ENCODE results near the gene PDK3. TPM values are rescaled to one million over a fixed set of nuclear protein-coding genes. Genes with fewer than 3 reads are reported as not detected.

The PDK3 gene
- total RNA-seq, 4 donors from 2014 or later: 15.2 to 25.9 (median 24.0) TPM

DNA sequence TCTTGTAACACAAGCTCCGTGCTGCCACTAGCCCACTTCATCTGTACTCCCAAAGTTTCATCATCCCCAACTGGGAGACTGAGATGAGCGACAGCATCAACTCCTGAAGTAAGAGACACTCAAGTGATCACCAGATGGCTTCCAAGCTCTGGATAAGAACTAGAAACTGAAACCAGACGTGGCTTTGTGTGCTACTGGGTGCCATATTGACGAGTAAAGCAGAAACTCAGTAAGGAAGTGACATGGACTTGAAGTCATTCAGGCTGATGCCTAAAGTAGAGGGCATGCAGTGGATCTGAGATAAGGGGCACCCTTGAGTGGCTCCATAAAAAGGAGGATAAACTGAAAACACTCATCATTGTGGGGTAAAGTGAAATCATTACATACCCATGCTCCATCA is 109.7 kb downstream of the PDK3 start:
- intact Hi-C loops (cut with DNase I): no loop called here
- DNase-seq: no peak
- H3K4me3 ChIP-seq (replicated peaks in 1 of 3): no peak overlapping the region
- no peaks in the 10 kb centered on the region for H3K9me3 ChIP-seq
- 85 to 89% methylated on average over 3 to 4 of the region's 4 CpGs for WGBS, 2 donors
- no peaks in the 10 kb centered on the region for H3K27me3 ChIP-seq
- no peaks in the 10 kb centered on the region for H3K4me1 ChIP-seq
- no peak for TF ChIP-seq POLR2A (IDR thresholded peaks at IDR 0.05)
- TF ChIP-seq, protein P1, sequence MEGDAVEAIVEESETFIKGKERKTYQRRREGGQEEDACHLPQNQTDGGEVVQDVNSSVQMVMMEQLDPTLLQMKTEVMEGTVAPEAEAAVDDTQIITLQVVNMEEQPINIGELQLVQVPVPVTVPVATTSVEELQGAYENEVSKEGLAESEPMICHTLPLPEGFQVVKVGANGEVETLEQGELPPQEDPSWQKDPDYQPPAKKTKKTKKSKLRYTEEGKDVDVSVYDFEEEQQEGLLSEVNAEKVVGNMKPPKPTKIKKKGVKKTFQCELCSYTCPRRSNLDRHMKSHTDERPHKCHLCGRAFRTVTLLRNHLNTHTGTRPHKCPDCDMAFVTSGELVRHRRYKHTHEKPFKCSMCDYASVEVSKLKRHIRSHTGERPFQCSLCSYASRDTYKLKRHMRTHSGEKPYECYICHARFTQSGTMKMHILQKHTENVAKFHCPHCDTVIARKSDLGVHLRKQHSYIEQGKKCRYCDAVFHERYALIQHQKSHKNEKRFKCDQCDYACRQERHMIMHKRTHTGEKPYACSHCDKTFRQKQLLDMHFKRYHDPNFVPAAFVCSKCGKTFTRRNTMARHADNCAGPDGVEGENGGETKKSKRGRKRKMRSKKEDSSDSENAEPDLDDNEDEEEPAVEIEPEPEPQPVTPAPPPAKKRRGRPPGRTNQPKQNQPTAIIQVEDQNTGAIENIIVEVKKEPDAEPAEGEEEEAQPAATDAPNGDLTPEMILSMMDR (IDR thresholded peaks at IDR 0.05): no peak
- H3K27ac ChIP-seq: no peak overlapping the region
- H3K36me3 ChIP-seq: no peaks in the 10 kb centered on the region

DNA sequence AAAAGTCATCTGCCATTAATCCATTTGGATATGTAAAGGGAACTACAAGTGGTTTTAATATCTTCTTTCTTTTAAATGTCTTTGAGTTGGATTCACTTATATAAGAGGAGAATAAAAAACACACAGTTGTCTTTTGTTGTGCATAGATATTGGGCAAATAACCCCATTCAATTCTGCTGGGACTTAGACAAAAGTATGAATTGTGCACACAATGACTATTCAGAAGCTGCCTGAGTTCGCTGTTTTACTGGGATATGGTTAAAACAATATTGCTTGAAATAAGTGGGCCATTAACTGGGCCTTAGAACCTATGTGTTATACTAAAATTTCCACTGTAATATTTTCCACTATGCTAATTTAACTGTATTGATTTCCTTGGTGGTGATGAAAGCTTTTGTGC is 110.4 kb downstream of the PDK3 start:
- Histone ChIP-seq H3K36me3 (no peaks in the 10 kb centered on the region), H3K9me3 (no peaks in the 10 kb centered on the region), H3K4me1 (no peaks in the 10 kb centered on the region), H3K27me3 (no peaks in the 10 kb centered on the region), H3K27ac (no peak overlapping the region), H3K4me3 (replicated peaks in 1 of 3) (no peak overlapping the region)
- WGBS, 2 donors: 92 to 100% methylated on average over 1 of the region's 1 CpG
- TF ChIP-seq, protein P1 (IDR thresholded peaks at IDR 0.05): no peak
- no peak for TF ChIP-seq POLR2A (IDR thresholded peaks at IDR 0.05)
- no peak for DNase-seq
- intact Hi-C loops (cut with DNase I): no loop called here

DNA sequence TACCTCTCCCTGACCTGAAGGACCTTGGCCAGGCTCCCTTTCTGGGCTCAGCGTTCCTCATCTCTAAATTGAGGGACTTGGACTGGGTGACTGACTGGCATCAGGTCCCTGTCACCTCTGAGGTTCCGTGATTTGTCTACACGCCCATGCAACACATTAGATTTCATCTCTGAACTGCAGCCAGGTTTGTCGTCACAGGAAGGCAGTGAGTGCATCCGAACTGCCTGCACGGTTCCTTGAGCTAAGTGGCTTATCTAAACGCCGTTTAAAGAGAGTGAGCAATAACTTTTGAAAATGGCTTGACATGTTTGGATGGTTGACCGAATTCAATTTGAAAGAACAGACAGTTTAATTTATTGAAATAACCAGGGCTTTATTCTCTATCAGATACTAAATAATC is 112.0 kb downstream of the PDK3 start:
- Histone ChIP-seq H3K9me3 (no peaks in the 10 kb centered on the region), H3K4me1 (no peaks in the 10 kb centered on the region), H3K36me3 (no peaks in the 10 kb centered on the region), H3K4me3 (replicated peaks in 1 of 3) (no peak overlapping the region), H3K27ac (no peak overlapping the region), H3K27me3 (no peaks in the 10 kb centered on the region)
- intact Hi-C loops (cut with DNase I): no loop called here
- peak; percentile 50 to 63 for DNase-seq
- WGBS, 2 donors: 35 to 53% methylated on average over 6 to 9 of the region's 9 CpGs
- TF ChIP-seq, protein P1 (IDR thresholded peaks at IDR 0.05): no peak
- no peak for TF ChIP-seq POLR2A (IDR thresholded peaks at IDR 0.05)

Small RNA genes within 50 kb of the gene (small RNA-seq; reads per million reads assigned to genes)
- gene SNRPEP9: not detected

Other genes starting within 250 kb of the PDK3 start
- not detected for gene SUPT20HL2, start 151.2 kb upstream of the PDK3 start, total RNA-seq
- gene SUPT20HL1, start 104.6 kb upstream of the PDK3 start, total RNA-seq: not detected
- gene PCYT1B, start 182.1 kb downstream of the PDK3 start, total RNA-seq: under 1 TPM in 1 of 4 donors, not detected in 3; 0.13 TPM
- 10 to 100 TPM in 1 of 4 donors, 1 to 10 TPM in 3; 8.5 to 18.9 (median 8.8) TPM for gene POLA1, start 228.6 kb downstream of the PDK3 start, total RNA-seq